Mammary epithelial cell (primary cell): ENCODE results near the gene SBF1.

Source experiments
- EZH2 ChIP-seq: IDR thresholded peaks from 2 replicates; pipeline ENCODE4 v1.6.1; 2012; ENCODE audit warnings: low read length, inconsistent platforms, borderline replicate concordance
- TF ChIP-seq, protein P1 (sequence below), 2 donors: IDR thresholded peaks in 1 of 2; conservative IDR thresholded peaks in 1 of 2; 2 replicates each; pipeline ENCODE4 v1.5.1; 2011 to 2012; ENCODE audit warnings: inconsistent platforms in 2 of 2, low read length in 2 of 2, mild to moderate bottlenecking in 2 of 2, control low read depth in 1 of 2, low read depth in 1 of 2; ENCODE audit not compliant: insufficient read depth in 1 of 2; ENCODE audit errors: extremely low read depth in 1 of 2

DNA sequence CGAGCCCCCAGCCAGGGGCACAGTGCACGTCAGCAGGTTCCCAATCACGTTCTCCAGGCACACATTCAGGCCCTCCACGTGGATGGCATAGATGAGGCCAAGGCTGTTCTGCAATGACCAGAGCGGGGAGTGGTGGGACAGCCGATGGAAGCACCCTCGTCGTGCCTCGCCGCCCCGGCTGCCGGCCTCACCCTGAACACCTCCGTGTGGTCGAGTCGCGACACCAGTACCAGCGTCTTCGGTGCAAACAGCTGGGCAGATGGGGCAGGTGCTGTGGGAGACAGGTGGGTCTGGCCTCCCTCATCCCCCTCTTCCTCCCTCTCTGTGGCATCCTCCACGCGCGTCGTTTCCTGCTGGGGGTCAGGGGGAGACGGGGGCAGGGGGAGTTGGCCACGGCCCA, 7.5 kb downstream of the SBF1 start:
- TF ChIP-seq, protein P1, sequence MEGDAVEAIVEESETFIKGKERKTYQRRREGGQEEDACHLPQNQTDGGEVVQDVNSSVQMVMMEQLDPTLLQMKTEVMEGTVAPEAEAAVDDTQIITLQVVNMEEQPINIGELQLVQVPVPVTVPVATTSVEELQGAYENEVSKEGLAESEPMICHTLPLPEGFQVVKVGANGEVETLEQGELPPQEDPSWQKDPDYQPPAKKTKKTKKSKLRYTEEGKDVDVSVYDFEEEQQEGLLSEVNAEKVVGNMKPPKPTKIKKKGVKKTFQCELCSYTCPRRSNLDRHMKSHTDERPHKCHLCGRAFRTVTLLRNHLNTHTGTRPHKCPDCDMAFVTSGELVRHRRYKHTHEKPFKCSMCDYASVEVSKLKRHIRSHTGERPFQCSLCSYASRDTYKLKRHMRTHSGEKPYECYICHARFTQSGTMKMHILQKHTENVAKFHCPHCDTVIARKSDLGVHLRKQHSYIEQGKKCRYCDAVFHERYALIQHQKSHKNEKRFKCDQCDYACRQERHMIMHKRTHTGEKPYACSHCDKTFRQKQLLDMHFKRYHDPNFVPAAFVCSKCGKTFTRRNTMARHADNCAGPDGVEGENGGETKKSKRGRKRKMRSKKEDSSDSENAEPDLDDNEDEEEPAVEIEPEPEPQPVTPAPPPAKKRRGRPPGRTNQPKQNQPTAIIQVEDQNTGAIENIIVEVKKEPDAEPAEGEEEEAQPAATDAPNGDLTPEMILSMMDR (conservative IDR thresholded peaks at IDR 0.05 in 1 of 2, IDR thresholded peaks at IDR 0.05 in 1 of 2; ENCODE audit: extremely low read depth in 1 of 2, insufficient read depth in 1 of 2, low read depth in 1 of 2, low read length in 2 of 2), result no peak
- no peak for TF ChIP-seq EZH2
